ENCODE measurements around the gene ARPC5.
"Not testable (repeated sequence)": the region's sequence is repeated elsewhere in the genome, so short reads cannot be mapped to it uniquely, and the experiment has no call there.

Gene ARPC5

DNA sequence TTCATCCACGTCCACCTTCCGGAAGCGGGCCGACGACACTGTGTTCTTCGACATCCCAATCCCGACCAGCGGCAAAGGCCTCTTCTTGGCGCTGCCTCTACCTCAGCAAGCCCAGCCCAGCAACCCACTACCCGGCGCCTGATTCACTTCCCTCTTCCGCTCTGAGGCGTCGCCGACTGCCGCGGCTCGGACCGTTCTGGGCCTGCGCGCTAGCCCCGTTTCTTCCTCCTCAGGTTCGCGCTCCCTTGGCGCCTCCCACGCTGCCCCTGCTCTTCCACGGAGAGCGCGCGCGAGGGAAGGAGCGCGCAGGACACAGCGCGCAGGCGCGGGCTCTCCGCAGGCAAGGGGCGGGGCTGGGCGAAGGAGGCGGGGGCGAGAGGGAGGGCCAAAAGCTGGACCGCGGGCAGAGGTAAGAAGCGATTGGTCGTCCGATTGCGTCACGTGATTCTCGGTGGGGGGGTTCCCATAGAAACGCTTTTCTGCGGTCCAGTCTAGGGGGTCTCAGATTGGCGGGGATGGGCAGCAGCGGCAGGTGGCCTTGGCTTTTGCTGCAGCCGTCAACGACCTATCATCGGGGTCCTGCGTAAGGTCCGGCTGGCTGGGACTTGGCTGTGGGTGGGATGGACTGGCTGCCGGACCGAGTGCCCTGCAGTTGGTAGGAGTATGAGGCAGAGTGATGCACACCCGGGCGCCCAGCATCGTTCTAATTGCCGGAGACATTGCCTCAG lies at the start of gene ARPC5:
Gene ARPC5, minus strand, starts transcription at position 178 of the 728 bp plus-strand sequence. Its CDS starts 124 bp downstream, at position 54.
- DNase-seq (ENCODE audit: low spot score) = peak; percentile 97

DNA sequence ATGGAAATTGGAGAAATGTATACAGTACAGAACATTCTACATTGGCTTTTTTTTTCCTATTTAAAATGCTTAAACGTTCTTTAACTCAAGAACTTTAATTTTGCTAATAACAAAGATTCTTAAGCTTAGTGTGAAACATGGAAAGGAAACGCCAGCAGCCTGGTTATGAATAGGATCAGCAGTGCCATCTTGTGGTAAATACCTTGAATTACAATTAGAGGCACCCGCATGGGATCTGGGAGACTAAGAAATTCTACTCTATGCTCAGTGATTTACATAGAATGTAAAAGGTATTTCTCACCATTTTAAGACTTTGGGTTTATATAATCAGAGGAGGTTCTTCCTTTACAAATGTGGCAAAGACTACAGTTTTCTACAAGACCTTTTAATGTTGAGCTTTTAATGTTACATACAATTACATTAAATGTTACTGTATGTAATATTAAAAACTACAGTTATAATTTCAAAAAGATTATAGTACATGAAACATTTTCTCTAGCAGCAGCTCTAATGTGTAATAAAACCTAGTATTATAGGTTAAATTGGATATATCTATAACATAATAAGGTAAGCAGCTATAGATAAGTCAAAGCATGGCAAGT lies 49.6 kb upstream of the ARPC5 start:
- DNase-seq (ENCODE audit: low spot score) = peak; percentile 60

DNA sequence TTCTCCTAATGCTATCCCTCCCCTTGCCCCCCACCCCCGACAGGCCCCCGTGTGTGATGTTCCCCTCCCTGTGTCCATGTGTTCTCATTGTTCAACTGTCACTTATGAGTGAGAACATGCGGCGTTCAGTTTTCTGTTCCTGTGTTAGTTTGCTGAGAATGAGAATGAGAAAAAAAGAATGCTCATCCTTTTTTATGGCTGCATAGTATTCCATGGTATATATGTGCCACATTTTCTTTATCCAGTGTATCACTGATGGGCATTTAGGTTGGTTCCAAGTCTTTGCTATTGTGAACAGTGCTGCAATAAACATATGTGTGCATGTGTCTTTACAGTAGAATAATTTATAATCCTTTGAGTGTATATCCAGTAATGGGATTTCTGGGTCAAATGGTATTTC lies 43.8 kb upstream of the ARPC5 start:
- DNase-seq (ENCODE audit: low spot score) = not testable (repeated sequence)

DNA sequence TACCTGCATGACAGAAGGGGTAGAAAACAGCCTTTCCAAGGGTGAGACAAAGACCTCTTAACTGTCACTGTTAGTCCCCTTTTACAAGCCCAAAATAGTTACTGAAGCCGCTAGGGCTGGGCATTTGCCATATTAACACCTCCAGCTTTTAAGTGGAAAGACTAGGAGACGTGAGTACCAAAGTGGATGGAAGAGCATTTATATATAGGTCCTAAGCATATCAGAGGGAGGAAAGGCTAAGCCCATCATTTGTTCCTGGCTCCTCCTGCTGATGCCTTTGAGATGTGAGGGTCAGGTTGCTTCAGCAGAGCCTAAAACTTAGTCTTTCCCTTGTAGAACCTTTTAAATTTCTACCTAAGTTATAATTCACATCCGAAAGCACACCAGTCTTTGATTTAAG lies 43.2 kb upstream of the ARPC5 start:
- DNase-seq (ENCODE audit: low spot score) = no peak

DNA sequence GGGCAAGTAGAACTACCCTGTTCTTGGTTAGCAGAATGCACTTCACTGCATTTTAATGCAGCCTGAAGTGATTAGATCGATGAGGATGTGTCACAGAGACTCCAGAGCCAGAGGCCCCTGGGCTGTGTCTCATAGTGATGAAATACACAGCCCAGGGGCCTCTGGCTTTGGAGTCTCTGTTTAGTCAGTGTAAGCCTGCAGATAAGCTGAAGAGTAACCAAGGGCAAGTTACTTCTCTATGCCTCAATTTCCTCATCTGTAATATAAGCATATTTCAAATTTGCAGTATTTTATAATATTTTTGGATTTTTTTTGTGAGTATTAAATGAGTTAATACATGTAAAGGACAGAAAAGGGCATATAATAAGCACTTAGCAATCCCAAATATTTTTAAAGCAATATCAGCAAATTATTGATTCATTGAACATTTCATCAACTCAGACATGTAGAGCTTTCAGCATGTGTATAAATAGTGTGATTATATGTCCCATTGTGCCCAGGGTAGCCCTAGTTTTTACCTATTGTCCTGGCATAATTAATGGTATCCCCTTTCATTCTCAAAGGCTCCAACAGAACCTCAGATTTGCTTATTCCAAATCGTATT lies 41.1 kb upstream of the ARPC5 start:
- no peak for DNase-seq (ENCODE audit: low spot score)

DNA sequence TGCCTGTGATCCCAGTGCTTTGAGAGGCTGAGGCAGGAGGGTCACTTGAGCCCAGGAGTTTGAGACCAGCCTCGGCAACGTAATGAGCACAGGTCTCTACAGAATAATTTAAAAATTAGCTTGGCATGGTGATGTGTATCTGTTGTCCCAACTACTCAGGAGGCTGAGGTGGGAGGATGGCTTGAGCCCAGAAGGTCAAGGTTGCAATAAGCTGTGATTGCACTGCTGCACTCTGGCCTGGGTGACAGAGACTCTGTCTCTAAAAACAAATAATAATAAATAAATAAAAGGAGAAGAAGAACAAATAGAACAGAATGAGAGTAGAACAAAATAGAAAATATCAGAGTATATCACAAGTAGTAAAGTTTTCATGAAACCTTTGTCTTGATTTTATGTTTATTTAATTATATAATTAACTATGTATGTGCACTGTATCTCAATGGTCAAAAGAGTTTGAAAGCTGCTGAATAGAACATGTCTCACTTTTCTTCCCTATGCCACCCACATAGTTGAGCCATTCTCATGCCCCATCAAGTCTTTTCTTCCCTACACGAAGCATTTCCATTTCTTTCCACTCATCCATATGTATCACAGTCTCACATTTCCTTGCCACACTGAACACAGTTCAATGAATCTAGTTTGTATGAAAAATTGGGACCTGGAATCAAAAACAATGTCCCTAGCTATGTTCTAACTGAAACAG lies 40.5 kb upstream of the ARPC5 start:
- no peak for DNase-seq (ENCODE audit: low spot score)

DNA sequence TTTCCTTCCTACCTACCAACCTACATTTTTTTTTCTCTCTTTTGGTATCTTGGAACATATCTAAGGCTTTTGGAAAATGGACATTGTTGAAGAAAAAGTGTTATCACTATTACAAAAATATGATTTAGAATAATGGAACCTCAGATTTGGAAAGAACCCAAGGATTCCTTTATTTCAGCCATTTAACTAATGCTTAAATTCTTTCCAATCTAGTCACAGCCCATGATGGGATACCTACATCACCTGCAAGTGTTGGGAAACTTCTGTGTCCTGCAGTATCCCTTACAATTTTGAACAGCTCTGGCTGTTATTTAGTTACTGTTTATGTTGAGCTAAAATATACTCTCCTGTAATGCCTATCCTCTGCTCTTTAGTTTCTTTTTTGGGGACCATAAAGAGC lies 39.8 kb upstream of the ARPC5 start:
- DNase-seq (ENCODE audit: low spot score) = no peak

DNA sequence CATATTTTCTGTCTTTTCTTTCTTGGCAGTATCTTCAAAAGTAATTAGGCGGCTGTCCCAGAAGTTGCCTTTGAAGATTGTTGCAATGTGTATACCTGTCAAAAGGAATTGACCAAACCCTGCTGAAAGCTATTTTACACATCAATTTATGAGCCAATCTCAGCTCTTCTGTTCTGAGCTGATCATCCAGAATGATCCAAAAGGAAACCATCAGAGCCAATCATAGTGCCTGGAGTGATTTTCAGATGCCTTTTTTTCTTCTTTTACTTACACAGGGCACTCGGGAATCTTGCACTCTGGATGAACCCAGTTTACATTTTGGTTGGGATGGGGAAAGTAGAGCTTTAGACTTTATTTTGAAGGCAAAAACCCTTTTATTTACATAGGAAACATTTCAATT lies 39.3 kb upstream of the ARPC5 start:
- no peak for DNase-seq (ENCODE audit: low spot score)

DNA sequence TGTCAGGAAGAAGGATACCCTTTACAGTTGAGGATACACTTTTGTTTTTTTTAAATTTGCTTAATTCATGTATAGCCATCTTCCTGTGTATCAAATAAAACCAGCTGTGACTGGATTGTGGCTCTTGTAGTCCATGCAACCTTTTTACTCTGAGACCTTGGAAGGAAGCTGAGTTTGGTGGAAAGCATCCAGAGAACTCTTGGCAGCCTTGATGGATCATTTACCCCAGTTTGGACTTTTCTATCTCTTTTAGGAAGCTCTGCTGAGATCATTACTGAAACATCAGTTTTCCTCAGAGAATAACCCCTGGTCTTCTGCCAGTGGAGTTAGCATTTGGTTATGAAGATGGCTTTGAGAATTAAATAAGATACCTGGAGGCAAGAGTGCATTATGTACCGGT lies 38.8 kb upstream of the ARPC5 start:
- DNase-seq (ENCODE audit: low spot score) = no peak

DNA sequence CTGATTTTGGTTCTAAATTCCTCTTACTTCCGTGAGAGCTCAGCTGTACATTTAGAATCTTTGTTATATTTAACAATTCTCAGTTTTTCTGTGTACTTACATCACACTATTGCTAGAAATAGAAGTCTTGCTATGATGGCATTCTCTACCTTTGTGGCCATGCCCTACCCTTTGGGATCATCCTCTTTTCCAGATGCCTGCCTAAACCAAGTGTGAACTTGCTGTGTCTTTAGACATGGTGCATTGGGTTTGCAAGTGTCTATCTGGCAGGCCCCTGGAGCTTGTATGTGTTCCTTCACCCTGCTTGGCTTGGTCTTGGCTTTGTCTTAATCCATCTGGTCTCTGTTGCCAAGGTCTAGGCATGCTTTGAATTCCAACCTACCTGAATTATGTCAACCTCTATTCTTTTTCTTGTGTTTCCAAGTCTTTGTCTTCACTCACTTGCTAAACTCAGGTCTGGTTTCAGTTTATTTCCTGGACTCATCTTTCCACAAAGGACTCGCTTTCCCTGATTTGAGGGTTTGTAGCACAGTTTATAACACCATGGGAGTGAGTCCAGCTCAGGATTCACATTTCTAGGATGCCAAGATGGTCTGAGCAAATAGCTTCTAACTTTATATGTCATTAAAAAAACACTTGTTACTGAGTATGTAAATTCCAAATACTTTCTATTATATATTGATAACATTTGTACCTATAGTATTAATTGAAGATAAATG lies 38.2 kb upstream of the ARPC5 start:
- DNase-seq (ENCODE audit: low spot score) = no peak

DNA sequence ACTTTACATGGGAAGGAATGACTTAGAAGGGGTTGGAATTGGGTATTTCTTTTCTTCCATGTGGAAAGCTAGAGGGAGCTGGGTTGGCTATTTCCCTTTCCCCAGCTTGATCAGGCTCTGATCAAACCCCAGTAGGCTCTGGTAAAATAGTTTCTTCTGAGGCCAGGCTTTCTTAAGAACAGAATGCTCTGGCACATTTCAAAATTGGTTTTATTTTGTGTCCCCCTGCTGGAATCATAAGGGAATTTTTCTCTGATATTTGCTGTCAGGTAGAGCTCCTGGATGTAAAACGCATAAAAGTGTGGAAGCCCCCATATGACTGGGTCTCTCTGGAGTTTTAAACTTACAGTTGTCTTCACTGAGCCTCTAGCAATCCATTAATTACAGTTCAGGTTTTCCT lies 34.6 kb upstream of the ARPC5 start:
- no peak for DNase-seq (ENCODE audit: low spot score)

DNA sequence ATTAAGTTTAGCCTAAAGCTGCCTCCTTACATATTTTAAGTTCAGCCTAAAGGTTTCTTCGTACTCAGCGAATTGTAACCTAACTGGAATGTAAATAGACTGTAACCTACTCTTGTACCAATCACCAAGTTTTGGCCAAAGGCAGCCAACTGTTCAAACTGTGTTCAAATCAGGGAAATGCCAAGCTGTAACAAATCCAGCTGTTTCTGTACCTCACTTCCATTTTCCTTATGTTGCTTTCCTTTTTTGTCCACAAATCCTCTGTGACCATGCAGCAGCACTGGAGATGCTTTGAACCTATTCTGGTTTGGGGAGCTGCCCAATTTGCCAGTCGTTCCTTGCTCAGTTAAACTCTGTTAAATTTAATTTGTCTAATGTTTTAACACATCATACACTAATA lies 20.8 kb upstream of the ARPC5 start:
- no peak for DNase-seq (ENCODE audit: low spot score)

DNA sequence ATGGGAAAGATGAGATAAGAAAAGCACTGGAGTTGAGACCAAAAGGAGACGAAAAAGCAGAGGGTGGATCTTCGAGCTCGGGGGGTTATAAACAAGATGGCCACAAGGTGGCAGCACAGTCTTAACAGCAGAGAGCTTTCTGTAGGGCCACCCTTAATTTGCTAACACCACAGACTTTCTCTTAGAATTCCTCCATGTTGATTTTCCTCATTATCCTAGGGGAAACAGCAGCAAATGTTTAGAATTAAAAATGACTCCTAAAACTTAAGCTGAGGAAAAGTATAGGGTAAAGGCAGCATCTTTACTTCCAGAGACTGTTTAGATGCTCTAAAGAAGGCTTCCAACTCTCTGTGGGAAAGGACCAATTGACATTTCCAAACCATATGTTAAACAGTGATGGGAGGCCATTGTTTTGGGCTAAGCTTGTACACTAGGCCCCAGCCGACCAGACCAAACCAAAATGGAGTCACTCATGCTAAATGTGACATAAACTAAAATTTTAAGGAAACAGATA lies 20.0 kb upstream of the ARPC5 start:
- peak; percentile 70 for DNase-seq (ENCODE audit: low spot score)

DNA sequence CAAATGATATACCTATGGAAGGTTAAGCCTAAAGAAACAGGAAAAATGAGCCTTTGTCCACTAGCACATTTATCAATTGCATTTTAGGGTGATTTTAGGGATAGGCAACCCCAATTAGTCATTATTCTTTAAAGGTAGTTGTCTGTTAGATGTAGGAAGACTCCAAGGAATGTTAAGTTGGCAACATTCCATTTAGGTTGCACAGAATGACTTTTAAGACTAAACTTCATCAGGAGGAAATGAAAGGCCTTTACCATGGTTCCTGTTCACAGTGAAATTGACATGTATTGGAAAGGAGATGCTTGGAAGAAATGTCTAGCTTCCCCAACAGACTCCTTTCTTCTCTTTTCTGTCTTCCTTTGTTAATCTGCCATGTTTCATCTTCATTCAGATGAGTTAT lies 19.1 kb upstream of the ARPC5 start:
- DNase-seq (ENCODE audit: low spot score) = no peak

DNA sequence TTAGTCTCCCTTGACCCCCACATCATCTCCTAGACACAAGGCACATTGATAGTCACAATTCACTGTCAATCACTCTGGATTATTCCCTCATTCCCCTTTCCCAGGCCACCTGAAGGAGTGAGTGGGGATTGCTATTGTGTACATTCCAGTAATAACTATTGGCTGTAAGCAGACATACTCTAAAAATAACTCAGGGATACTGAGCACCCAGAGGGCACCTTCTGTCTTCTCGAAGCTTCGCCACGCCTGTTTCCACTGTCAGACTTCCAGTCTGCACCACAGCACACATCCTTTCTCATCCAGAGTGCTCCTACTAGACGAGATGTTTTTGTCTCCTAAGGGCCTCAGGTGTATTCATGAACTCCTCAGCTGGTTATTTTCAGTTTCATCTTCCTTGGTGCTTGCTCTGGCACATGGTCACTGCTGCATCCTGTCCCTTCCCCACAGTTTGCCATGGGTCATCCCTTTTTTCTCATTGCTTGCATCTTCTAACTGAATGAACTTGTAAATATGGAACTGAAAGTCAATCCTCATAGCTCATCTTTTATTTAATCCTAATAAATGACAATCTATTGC lies 18.4 kb upstream of the ARPC5 start:
- no peak for DNase-seq (ENCODE audit: low spot score)

DNA sequence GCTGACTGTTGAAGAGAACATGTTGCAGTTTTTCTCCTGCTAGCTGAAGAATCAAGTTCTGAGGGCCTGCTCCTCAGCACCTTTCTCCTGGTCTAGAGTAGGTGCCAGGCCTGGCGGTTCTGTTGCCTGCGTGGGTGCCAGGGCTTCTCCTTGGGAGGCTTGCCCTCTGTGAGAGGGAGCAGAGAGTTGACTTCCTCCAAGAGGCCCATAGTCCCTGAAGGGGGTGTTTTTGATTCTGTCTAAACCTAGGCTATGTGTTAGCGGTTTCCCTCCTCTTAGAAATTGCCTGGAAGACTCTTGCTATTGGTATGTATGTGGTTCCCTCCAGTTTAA lies 17.8 kb upstream of the ARPC5 start:
- DNase-seq (ENCODE audit: low spot score) = no peak

DNA sequence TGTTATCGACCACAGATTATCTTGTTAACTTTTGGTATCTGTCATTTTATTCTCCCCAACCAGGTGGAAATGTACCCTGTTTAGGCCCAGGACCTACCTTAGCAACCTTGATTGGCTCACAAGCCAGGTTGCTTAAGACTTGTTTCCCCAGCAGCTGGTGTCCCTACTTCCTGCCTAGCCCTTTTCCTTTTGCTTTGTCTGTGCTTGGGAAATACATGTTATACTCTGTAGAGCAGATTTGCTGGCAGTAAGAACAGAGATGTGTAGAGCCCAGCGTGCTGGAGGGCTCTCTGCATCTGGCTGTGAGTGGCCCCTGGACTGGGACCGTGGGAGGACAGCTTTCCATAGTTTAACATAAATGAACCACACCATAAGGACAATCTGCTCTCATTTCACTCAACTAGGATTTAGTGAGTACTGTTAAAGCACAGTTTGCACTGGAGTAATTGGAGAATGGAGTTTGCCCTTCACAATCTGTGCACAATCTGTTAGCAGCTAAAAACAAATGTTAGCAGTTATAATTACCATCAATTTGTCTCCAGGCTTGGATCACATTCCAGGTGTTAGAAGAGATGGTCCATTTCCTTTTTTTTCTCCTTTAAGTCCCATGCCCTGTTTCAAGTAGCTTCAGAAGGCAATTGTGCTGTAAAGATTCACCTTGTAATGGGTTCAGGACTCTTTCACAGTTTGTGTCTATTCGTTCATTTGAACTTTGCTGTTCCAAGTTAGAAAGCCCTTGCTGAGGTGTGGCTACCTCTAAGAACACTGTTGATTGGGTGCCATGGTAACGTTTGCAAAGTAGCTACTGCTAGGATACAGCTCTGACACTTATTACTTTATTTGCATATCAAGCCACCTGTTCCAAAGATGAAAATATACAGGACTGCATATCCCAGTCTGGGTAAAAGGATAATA lies 17.2 kb upstream of the ARPC5 start, which contains the start of gene APOBEC4:
Gene APOBEC4, minus strand, starts transcription at position 770 of the 915 bp plus-strand sequence. CDS start 4,535 bp downstream, outside the sequence.
- DNase-seq (ENCODE audit: low spot score) = no peak

DNA sequence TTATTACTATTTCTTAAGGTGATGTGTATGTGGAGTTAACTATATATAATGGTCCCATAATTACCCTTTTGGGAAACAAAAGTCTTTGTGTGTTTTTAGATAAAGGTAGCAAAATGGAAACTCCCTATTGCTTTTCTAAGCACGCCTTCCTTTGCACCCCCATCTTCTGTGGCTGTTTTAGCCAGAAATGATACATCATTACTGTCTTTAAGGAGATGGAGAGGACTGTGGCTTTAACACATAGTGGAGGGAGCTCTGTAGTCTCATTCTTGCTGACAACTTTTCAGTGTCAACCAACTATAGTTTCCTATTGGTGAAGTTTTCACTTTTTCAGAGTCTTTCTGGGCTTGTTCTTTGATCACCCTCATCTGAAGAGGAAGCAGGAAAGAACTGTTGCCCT lies 16.5 kb upstream of the ARPC5 start:
- no peak for DNase-seq (ENCODE audit: low spot score)

DNA sequence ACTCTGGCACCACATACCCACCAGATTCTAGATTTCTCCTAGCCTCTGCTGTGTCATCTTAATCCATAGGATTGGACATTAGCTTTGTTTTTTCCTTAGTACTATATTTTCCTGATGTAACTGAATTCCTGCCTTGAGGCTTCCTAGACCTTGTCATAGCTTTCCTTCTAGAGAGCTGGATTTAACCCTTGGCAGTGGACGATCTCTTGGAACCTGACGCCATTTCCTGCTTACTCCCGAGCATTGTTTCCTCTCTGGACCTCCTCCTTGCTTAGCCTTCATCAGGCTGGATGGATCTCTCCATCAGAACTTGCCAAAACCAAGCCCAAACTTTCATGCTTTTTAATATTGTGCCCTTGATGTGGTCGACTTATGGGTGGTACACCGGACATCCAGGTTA lies 16.0 kb upstream of the ARPC5 start:
- DNase-seq (ENCODE audit: low spot score) = no peak

DNA sequence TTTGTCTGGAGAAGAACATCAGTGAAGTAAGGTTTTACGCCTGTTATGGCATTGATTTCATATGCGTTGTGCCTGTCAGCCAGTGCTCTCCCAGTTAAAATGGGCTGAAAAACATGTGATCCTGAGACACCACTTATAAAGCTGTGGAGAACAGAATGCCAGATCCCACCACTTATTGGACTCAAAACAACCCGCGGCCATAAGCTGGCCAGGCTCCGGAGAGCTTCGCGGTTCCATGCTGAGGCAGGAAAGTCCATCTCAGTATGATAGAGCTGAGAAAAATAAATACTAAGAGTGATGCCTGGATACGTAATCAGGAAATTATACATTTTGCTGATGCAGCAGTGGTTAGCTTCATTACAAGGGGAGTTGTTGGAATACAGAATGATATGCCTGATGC lies 12.5 kb upstream of the ARPC5 start:
- no peak for DNase-seq (ENCODE audit: low spot score)

DNA sequence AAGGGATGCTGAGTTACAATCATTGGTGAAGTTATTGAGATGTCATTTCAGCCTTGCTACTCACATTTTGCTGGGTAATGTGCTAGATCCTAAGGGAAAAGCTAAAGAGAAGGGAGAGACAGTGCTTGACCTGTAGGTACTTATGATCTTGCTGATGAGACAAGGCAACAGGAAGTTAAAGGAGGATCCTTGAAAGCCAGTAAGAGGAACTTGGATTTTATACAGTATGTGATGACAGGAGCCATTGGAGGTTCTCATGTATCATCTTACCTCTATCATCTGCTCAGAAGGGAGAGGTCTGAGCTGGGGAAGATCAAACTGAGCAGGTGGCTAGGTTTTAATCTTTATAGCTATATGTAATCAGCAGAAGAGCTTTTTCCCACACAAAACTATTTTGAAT lies 11.2 kb upstream of the ARPC5 start:
- DNase-seq (ENCODE audit: low spot score) = no peak

Measured in CD4-positive, alpha-beta T cell treated with Interleukin-15 for 4 hours (primary cell).